Thoracic aorta (tissue), 2 donors: ENCODE measurements around the gene CTF1. TPM values are rescaled to one million over a fixed set of nuclear protein-coding genes. Genes with fewer than 3 reads are reported as not detected.

ENCODE experiments used
- ATAC-seq: fragments of 150-250 bp; one replicate; pipeline ENCODE4 v1.8.0; 2017; ENCODE audit warnings: low read depth; ENCODE audit not compliant: insufficient number of reproducible peaks, low FRiP score
- DNase-seq: peaks from one replicate; pipeline ENCODE4 v3.0.0-alpha.2; 2020; ENCODE audit warnings: low spot score
- H3K27ac ChIP-seq, 2 donors: fragments of 200-600 bp; sonication (generic); 1 replicate in 1 of 2; 2 replicates in 1 of 2; pipeline ENCODE4 v1.5.1; 2016; ENCODE audit warnings: mild to moderate bottlenecking in 2 of 2, moderate library complexity in 2 of 2
- H3K27me3 ChIP-seq: fragments of 200-600 bp; sonication (generic); replicated peaks from 2 replicates; pipeline ENCODE4 v1.6.0; 2016; ENCODE audit warnings: mild to moderate bottlenecking; ENCODE audit not compliant: insufficient read depth
- H3K36me3 ChIP-seq: fragments of 200-600 bp; sonication (generic); one replicate; pipeline ENCODE4 v1.5.1; 2016
- H3K4me1 ChIP-seq, 2 donors: fragments of 200-600 bp; sonication (generic); 1 replicate in 1 of 2; 2 replicates in 1 of 2; pipeline versions ENCODE4 v1.5.1 to v1.6.0; 2016; ENCODE audit warnings: low read depth in 2 of 2, mild to moderate bottlenecking in 1 of 2; ENCODE audit not compliant: control insufficient read depth in 1 of 2
- H3K4me3 ChIP-seq: fragments of 200-600 bp; sonication (generic); 2 replicates; pipeline ENCODE4 v1.5.1; 2016; ENCODE audit warnings: mild to moderate bottlenecking
- H3K9me3 ChIP-seq: fragments of 200-600 bp; sonication (generic); 2 replicates; pipeline ENCODE4 v1.5.1; 2016
- CTCF ChIP-seq: fragments of 200-600 bp; sonication (generic); IDR thresholded peaks from one replicate; pipeline ENCODE4 v1.5.1; 2019; ENCODE audit warnings: antibody characterized with exemption
- total RNA-seq, 2 donors: library from RNA; depleted of rRNA; stranded (reverse); fragments of >200 nt; gene quantifications; one replicate each; pipeline versions ENCODE4 v1.1.0 to v1.2.3, GENCODE V29; 2016

CTF1 gene
- total RNA-seq, 2 donors from 2014 or later, result 3.8 TPM

- no peak for ATAC-seq
- no peaks in the 10 kb centered on the region for H3K27me3 ChIP-seq
- DNase-seq, result no peak
Observed at GRCh38 chr16:30882429-30883310, 13.7 kb upstream of the CTF1 start.

DNA sequence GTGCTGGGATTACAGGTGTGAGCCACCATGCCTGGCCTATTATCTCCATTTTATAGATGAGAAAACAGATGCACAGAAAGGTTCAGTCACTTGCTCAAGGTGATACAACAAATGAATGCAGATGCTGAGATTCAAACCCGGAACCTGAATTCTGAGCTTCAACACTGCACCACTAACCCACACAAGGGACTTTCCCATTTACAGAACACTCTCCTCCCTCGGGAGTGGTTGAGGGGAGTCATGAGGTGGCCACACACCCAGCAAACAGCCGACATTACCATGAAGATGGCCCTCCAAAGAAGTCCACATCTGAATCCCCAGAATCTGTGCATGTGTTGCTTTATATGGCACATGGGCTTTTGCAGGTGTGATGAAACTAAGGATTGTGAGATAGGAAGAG is 11.7 kb upstream of the CTF1 start:
- Histone ChIP-seq H3K9me3 (no peaks in the 10 kb centered on the region), H3K27me3 (no peaks in the 10 kb centered on the region), H3K4me3 (no peak overlapping the region), H3K36me3 (peaks cover 25% of the 10 kb centered on the region), H3K4me1 (no peaks in the 10 kb centered on the region), H3K27ac (no peak overlapping the region)
- no peak for TF ChIP-seq CTCF
- no peak for ATAC-seq
- no peak for DNase-seq

More at GRCh38 chr16:30882429-30883310, 13.7 kb upstream of the CTF1 start:
- TF ChIP-seq CTCF, result no peak
- no peaks in the 10 kb centered on the region for H3K4me1 ChIP-seq
- H3K4me3 ChIP-seq, result no peak overlapping the region
- H3K36me3 ChIP-seq, result peaks cover 13% of the 10 kb centered on the region
- H3K27ac ChIP-seq, result no peak overlapping the region
- H3K9me3 ChIP-seq, result no peaks in the 10 kb centered on the region

- no peak overlapping the region for H3K27ac ChIP-seq
- no peak overlapping the region for H3K4me3 ChIP-seq
- H3K9me3 ChIP-seq, result no peaks in the 10 kb centered on the region
- no peaks in the 10 kb centered on the region for H3K27me3 ChIP-seq
- ATAC-seq (no peak), DNase-seq (no peak)
- H3K4me1 ChIP-seq, result no peaks in the 10 kb centered on the region
- peaks cover 22% of the 10 kb centered on the region for H3K36me3 ChIP-seq
- TF ChIP-seq CTCF, result no peak
Observed at GRCh38 chr16:30885196-30885595, 11.2 kb upstream of the CTF1 start.

DNA sequence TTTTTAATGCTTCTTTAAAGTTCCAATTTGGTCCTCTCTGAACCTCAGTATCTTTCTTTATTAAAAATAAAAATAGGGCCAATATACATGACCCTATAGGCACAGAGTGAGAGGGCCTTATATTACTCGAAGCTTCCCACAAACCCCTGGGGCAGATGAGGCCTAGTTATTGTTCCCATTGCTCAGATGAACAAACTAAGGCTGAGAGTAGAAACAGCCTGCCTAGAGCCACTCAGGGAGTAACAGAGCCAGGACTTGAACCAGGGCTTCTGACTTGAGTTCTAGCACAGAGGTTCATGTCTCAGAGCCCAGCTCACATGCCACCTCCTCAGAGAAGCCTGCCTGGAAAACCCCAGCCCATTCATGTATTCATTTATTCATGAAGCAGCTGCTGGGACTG is 10.3 kb upstream of the CTF1 start:
- peaks cover 22% of the 10 kb centered on the region for H3K36me3 ChIP-seq
- no peak for TF ChIP-seq CTCF
- no peak overlapping the region for H3K4me3 ChIP-seq
- no peaks in the 10 kb centered on the region for H3K4me1 ChIP-seq
- H3K27ac ChIP-seq, result no peak overlapping the region
- H3K9me3 ChIP-seq, result no peaks in the 10 kb centered on the region
- ATAC-seq (no peak), DNase-seq (no peak)
- H3K27me3 ChIP-seq, result no peaks in the 10 kb centered on the region

- H3K27ac ChIP-seq, result no peak overlapping the region
- H3K4me3 ChIP-seq, result no peak overlapping the region
- no peaks in the 10 kb centered on the region for H3K9me3 ChIP-seq
- no peak for ATAC-seq
- peaks cover 6 to 8% of the 10 kb centered on the region in 2 donors for H3K4me1 ChIP-seq
- peaks cover 27% of the 10 kb centered on the region for H3K36me3 ChIP-seq
- TF ChIP-seq CTCF, result no peak
- H3K27me3 ChIP-seq, result no peaks in the 10 kb centered on the region
- no peak for DNase-seq
Observed at GRCh38 chr16:30887927-30888326, 8.5 kb upstream of the CTF1 start.
